ENCODE results near the gene CARS1.

The CARS1 gene

DNA sequence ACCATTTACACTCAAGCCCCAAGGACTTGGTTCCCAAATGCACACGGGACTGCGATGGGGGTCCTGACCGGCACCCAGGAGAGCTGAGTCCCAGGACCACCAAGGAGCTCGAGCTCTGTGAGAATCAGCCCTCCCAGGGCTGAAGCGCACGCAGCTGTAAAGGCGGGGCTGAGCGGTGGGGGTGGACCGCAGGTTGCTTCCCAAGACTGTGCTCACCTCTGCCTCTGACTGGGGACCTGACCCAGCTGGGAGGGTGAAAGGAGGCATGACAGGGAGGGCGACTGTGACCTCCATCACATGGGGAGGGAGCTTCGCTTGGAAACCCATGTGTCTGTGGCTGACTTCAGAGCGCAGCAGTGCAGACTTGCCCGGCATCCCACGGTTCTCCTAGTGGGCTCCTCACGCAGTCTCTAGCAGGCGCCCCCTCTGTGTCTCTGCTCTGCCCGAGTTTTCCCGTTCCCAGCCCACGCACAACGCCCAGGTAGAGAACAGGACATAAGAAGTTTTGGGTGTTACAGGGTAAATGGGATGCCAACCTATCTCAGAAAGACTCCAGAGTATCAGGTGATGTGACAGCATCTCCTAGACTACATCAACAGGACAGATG is 49.7 kb downstream of the CARS1 start:
- DNase-seq, result no peak

DNA sequence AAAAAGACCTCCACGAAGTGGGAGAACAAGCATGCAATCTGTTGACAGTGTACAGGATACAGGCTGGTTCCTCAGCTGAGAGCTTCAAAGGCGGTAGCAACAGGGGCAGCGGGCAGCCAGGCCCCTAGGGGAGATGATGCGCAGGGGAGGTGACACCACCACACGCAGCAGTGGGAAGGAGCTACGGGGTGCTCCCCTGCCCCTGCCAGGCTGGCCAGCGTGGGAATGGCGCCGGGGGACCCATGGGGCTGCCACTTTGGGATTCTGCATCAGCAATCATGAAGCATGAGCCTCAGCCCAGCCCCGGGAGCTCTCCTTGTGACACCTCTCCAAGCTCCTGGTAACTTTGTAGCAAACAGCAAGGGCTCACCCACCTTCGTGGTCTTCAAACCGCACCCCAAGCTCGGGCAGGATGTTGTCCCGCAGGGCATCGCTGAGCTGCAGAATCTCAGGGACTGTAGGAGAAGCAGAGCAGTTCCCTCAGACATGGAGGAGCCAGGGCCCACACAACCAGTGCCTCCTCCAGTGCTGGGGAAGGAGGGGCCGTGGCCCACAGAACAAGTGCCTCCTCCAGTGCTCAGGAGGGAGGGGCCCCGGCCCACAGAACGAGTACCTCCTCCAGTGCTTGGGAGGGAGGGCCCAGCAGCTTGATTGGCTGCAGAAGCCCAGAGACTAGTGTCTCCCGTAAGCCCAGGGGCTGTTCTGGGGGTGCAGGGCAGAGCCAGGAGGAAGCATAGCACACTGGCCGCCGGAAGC is 50.5 kb downstream of the CARS1 start:
- DNase-seq, result no peak

DNA sequence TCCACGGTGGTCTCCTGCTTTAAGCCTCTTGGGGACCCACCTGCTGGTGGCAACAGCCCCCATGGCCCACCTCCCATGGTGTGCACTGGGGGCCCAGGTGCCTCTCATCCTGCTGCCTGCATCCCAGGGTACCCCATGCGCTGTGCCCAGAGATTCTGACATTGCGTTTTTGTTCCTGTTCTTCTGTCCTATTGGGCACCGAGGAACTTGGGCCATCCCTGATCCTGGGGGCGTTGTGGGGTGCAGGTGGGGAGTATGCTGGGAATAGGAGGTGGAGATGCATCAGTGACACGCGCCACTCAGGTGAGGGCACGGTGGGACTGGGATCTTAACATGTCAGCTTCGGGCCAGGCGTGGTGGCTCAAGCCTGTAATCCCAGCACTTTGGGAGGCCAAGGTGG is 52.7 kb downstream of the CARS1 start:
- DNase-seq, result peak; percentile 25

DNA sequence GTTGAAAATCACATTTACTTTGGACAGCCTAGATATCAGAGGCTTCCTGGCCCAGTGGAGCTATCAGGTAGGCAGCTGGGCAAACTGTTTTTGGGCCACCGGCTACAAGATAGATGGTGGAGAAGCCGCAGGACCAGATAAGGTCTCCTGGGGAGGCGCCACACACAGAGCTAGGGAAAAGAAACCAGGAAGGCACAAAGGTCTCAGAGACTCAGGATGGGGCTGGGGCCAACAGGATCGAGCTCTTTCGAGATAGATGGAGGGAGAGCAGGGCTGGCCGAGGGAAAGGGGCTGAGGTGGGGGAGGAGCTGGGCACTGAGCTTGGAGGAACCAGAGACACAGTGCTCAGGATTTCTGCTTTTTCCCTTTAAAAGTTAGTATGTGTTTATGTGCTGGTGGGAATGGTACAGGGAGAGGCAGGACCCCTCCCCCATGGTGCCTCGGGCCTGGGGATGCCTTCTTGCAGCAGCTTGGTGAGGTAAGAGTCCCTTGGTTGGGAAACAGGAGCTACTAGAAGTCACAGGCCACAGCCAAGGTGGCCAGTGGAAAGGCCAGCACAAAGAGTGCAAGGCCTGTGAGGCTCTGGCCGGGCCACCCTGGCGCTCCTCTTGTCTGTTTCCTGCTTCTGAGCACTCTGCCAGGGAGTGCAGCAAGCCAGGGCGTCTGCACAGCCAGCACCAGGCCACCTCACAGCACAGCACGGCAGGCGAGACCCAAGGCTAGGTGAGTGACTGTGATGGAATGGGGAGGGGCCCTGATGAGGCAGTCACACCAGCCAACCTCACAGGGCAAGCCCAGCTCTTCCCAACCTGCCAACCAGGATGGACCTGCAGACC is 53.6 kb downstream of the CARS1 start:
- DNase-seq, result peak; percentile 22

DNA sequence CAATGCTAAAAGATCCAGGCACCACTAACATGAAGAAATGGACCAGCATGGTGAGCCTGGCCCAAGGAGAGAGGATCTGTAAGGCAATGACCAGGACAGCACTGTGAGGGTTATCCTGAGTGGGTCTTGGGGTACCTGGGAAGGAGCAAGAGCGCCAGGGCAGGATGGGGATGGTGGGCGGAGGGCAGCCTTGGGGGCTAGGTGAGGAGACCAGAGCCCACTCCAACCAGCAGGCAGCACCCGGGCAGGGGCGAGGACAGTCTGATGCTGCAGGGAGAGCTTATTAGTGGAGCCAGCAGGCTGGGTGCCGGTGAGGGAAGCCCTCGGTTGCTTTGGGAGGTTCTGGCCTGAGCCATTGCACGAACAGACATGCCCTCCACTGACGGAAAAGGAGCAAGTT is 54.4 kb downstream of the CARS1 start:
- peak; percentile 17 for DNase-seq

DNA sequence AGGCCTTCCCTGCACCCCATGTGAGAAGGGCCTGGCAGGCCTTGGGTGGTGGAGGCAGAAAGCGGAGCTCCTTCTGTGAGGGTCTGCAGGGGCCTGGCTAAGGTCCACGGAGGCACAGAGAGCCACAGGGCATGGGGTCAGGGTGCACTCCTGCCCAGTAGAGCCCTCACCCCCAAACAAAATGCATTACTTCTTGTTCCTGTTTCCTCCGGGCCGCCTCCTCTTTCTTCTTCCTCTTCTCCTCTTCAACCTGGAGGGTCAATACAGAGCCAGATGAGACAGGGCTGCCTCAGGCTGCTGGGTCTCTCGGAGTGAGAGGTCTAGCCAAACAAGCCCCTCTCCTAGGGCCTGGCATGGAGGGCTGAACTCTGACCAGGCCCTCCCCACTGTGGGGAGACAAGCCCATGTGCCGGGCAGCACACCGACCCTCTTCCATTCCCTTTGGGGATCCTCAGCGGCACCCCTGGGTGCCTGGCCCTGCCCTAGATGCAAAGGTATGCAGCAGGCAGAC is 54.8 kb downstream of the CARS1 start:
- peak; percentile 23 for DNase-seq

DNA sequence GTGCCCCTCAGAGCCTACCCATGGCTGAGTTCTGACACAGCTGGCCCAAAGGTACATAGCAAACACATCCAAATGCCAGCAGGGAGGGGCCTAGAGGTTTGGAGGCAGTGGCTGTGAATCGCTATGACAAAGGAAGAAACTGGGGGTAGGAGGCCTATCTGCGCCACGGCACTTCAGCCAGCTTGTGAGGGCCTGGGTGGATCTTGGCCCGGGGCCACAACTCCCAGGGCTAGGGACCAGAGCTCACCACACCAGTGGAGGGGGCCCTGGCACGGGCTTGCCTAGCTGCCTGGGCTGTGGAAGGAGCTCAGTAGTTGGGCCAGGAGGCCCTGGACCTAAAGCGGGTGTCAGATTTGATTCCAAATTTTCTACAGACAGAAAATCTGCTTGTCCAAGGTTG is 55.7 kb downstream of the CARS1 start:
- no peak for DNase-seq

DNA sequence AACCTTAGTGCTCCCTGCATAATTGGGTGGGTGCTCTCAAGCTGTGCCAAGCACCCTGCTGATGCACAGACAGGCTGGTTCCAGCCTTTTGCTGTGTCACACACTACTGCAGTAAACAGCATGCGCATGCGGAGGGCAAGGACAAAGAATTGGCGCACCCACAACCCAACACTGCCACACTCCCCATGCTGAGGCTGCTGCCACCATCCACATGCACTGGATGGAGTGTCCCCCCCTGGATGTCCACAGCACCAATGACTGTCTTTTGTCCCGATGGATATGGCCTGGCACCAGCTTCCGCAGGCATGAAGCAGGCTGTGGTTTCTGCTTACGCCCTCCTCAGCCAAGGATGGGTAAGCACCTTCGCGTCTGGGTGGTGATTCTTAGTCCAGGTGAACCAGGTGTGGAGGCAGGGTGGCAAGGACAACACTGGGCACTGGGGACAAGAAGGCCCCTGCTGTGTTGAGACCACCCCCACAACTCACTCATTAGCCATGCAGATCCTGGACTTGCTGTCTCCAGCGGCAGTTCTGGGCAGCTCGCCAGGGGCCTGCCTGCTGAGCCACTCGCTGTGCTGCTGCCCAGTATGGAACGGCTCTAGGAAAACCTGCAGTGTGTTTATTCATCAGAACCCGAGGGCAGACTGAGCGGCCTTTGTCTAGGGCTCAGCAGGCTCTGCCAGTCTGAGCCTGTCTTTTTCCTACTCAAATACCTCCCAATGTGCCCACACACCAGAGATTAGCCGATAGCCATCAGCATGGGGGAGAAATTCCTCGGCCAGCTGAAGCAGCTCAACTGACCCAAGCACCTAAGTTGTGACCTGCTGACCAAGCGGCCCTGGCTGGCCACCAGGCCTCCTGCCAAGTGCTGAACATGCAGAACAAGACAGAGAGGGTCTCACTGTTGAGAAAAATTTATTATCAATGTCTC is 56.9 kb downstream of the CARS1 start:
- DNase-seq, result peak; percentile 75

DNA sequence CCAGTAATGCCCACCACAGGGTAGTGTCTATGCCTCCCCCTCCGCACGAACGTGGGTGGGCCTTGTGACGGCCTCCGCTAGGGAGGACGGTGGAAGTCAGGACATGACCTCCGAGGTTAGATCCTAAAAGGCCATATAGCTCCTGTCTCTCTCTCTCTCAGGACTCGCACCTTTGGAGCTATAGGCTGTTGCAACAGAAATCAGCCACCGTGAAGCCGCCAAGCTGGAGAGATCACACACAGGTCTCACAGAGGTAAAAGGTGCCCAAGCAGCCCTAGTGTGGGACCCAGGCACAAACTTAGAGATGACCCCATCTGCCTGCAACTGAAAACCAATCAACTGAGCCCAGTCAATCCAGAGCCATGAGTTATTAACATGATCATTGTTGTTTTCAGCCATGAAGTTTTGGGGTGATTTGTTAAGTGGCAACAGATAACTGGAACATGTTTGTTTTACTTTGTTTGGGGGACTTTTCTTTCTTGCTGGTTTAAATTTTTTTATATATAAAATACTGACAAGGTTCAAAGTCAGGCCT is 57.7 kb downstream of the CARS1 start:
- DNase-seq, result peak; percentile 21

DNA sequence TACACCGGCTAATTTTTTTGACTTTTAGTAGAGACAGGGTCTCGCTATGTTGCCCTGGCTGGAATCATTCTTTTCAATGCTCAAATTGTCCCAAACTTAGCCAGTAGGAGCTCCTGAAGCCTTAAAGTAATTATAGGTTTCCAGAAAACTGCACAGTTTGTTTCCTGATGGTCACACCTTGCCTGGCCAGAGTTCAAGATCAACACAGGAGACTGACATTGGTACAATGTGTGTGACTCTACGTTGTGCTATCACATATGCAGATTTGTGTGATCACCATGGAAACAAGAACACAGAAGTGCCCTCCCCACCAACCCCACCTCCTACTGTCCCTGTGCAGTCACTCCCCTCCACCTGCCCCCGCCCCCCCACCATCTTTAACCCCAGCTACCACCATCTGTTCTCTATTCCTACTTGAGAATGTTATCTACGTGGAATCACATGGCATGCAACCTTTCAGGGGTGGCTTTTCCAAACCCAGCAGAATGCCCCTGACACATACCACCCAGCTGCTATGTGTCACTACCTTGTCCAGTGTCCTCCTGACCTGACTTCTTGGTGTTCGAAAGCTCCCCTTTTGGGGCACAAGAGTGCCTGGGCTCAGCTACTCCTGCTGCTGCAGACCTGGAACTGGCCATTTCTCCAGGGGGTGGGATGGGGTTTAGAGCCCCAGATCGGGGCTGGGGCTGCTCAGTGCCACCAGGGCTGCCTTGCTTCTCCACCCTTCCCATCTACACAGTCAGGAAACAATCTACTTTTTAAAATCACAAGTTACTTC is 59.0 kb downstream of the CARS1 start:
- peak; percentile 4 for DNase-seq

DNA sequence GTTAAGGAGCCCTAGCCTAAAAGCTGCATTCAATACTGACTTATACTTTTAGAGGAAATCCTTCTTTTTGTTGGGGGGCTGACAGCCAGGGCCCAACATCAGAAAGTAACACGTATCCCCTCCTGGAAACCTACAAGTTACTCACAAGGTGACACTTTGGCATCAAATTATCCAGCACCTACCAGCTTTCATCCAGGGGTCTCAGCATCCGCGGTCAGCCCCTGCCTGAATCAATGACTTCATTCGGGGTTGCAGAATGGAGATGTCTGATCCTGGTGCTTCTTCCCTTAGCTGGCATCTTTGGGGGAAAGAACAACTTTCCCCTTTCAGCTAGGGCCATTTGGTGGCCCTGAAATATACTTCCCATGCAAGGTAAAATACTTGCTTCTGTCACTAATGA is 59.8 kb downstream of the CARS1 start:
- no peak for DNase-seq

DNA sequence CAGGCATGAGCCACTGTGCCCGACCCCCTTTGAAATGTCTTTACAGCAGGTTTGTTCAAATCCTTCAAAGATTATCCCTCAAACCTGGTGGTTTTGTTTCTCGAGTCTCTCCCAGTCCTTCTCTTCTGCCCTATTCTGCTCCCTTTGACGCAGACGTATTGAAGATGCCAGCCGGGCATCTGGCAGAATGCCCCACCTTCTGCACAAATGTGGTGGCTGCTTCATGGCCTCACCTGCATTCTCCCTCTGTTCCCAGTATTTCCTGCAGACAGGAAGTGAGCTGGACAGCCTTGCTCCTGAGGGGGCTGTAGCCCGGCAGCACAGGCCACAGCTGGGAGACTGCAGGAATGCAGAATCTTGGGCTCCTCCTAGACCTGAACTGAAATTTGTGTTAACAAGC is 60.2 kb downstream of the CARS1 start:
- no peak for DNase-seq

DNA sequence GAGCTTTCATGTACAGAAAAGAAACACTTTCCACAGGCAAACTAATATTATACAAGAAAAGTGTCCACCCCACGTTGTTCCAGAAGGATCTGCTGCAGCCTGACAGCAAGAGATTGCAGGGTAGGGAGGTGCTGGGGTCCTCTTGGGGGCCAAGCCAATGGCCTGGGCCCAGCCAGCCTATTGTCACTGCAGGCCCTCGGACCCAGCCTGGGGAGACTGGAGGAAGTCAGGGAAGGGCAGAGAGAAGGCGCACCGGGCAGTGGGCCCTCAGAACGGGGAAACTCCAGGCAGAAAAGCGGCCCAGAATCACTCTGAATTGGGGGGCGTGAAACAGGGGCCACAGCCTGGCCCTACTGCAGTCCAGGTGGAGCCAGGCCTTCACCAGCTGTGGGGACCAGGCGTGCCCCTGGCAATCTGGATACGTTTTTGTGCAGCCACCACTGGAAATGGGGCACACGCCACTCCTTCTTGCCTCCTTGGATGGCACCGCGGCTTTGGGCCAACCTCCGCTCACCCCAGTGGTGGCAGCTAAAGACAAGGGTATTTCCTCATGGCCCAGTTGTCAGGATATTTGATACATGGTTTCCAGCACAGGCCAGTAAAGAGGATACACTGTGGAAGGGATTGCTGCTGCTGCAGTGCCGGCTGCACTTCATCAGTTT is 61.2 kb downstream of the CARS1 start:
- no peak for DNase-seq

DNA sequence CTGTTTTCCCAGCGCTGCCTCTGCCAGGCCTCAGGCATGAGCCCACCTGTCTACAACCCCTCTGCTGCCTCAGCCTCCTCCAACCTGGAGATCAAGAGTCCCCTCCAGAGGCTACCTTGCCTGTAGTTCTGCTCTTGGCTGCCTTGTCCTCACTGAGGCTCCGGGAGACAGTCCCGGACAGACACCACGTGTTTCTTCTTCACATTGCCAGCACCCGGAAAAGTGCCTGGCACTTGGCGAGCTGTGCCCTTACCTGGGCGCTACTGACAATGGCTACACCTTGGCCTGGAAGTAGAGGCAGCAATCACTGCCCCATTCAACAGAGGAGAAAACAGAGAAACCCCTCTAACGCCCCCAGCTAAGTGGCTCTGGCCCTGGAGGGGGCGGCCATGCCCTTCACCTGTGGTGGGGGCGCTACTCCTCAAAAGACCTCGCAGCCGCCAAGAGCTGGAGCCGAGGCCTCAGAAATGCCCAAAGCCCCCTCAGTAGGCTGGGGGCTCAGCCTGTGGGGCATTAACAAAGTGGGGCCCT is 62.1 kb downstream of the CARS1 start:
- DNase-seq, result no peak

DNA sequence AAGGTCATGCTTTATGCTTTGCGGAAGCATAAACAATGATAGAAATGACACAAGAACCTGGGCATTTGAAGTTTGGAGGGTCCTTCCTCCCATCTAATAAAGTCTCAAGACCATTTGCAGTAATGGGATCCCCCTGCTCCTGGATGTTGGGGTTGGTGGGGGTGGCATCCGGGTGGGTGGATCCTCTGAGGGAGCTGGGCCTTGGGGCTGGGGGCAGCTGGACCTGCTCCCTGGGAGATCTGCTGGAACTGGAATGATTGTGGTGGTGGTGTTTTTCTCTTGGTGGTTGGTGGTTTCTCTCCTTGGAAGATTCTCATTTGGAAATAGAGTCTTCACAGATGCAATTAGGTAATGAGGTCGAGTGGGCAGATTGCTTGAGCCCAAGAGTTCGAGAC is 62.9 kb downstream of the CARS1 start:
- no peak for DNase-seq

DNA sequence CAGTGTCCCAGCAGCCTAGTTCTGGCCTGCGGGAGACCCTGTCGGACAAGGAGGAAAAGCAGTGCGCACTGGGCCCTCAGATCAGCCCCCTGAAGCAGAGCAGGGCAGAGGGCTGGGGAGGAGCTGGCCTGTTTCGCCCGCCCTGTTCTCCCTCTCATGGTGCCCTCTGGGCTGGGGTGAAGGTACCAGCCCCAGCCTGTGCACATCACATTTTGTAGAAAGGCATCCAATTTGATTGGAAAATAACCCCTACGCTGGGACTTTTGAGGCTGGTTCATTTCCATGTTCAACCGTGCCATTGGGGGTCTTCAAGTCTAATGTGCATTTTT is 64.3 kb downstream of the CARS1 start:
- no peak for DNase-seq

DNA sequence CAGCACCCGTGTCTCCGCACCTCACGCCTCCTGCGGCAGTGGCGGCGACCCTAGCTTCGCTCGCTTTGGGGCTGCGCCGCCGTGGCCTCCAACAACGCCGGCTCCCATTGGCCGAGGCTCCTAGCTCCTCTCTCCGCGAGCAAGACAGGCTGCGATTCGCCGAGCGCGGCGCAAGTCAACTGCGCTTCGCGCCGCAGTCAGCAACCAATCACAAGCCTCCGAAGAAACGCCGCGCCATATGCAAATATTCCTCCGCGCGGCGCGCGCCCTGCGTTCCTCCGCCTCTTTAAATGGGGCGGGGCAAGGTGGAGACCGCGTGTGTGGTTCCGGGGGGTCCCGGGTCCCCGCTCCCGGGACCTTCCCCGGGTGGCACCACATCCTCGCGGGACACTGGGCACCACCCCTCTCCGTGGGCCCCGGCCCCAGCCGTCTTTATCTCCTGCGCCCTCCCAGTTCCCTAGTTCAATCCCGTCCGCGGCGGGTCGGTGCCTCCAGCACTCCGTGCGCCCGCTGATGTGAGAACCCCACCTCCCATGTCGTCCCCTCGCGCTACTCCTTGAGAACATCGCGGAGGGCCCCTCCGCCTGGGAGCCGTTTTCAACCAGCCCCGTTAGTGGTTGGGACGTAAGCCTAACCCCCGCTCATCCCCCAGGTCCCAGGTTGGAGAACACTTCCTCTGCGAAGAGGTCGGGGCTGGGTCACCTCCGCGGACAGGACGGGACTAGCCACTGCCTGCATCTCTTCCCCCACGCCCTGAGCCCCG is 64.8 kb downstream of the CARS1 start, which contains the start of gene NAP1L4:
Gene NAP1L4, minus strand, starts transcription at position 96 of the 763 bp plus-strand sequence. CDS start 13,109 bp downstream, outside the sequence.
- DNase-seq, result peak; percentile 95

DNA sequence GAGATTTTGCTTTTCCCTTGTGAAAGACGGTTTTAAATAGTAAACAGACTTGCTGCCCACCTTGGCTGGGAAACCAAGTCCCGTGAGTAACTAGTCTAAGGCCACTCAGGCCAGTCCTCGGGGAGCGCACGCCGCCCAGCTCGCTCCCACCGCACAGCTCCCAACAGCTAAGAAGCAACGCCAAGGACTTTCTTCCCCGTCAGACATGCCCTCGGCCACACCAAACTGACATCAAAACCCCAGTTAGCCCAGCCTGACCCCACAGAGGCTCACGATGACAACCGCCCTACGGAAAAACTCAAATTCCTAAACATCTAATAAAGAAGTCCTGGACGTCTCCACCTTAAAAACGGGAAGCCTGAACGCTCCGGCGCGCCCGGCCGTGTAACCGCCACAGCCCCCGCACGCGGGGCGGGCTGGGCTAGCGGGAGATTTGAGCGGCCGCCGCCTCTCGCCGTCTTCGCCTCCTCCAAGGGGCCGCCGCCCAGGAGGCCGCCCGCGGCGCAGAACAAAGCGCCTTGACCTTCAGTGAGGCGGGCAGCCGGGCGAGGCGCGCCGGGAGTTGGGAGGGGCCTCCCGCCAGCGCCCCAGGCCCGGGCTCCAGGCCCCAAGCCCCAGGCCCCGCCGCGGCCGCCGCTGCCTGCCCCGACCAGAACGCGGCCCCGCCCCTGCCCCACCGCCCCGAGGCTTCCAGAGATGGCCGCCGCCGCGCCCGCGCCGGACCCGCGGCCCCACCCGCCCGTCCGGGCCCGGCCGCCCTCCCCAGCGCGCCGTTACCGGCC is 65.6 kb downstream of the CARS1 start:
- no peak for DNase-seq

All from left hindlimb (tissue), 1 donor.